Activated CD8-positive, alpha-beta memory T cell treated with anti-CD3 and anti-CD28 coated beads, Interleukin-2, amount 50 U/mL, for 24 hours (primary cell): ENCODE measurements around the gene SMC1B.
"Not testable (repeated sequence)": the region's sequence is repeated elsewhere in the genome, so short reads cannot be mapped to it uniquely, and the experiment has no call there.

ENCODE experiments used
- DNase-seq: peaks from one replicate; pipeline ENCODE4 v3.0.0-alpha.2; 2020; ENCODE audit errors: extremely low read depth

Gene SMC1B

GRCh38 chr22:45349916-45350315 is 63.5 kb downstream of the SMC1B start:
- no peak for DNase-seq

GRCh38 chr22:45344334-45344733 is 69.1 kb downstream of the SMC1B start:
- DNase-seq: no peak

GRCh38 chr22:45343143-45343542 is 70.3 kb downstream of the SMC1B start:
- no peak for DNase-seq

- DNase-seq: peak; percentile 13
Observed at GRCh38 chr22:45341498-45341897, 71.9 kb downstream of the SMC1B start.

- no peak for DNase-seq
Observed at GRCh38 chr22:45340323-45340722, 73.1 kb downstream of the SMC1B start.

- no peak for DNase-seq
Observed at GRCh38 chr22:45338795-45339194, 74.6 kb downstream of the SMC1B start.

- DNase-seq: no peak
Observed at GRCh38 chr22:45337536-45337935, 75.9 kb downstream of the SMC1B start.

GRCh38 chr22:45336971-45337431 is 76.4 kb downstream of the SMC1B start:
- DNase-seq: no peak

GRCh38 chr22:45335854-45336522 is 77.4 kb downstream of the SMC1B start:
- no peak for DNase-seq

- no peak for DNase-seq
Observed at GRCh38 chr22:45335021-45335818, 78.2 kb downstream of the SMC1B start.

- no peak for DNase-seq
Observed at GRCh38 chr22:45334528-45334927, 78.9 kb downstream of the SMC1B start.

- DNase-seq: no peak
Observed at GRCh38 chr22:45334068-45334467, 79.3 kb downstream of the SMC1B start.

GRCh38 chr22:45332001-45332400 is 81.4 kb downstream of the SMC1B start:
- DNase-seq: no peak

- DNase-seq: no peak
Observed at GRCh38 chr22:45331486-45331885, 81.9 kb downstream of the SMC1B start.

GRCh38 chr22:45330548-45330947 is 82.9 kb downstream of the SMC1B start:
- DNase-seq: no peak

GRCh38 chr22:45329530-45329936 is 83.9 kb downstream of the SMC1B start:
- DNase-seq: no peak

GRCh38 chr22:45328822-45329529 is 84.4 kb downstream of the SMC1B start:
- no peak for DNase-seq

- not testable (repeated sequence) for DNase-seq
Observed at GRCh38 chr22:45328261-45328660, 85.1 kb downstream of the SMC1B start.

- no peak for DNase-seq
Observed at GRCh38 chr22:45324311-45324711, 89.1 kb downstream of the SMC1B start.

- DNase-seq: no peak
Observed at GRCh38 chr22:45323695-45324094, 89.7 kb downstream of the SMC1B start.

- DNase-seq: no peak
Observed at GRCh38 chr22:45322873-45323525, 90.4 kb downstream of the SMC1B start.

GRCh38 chr22:45321827-45322226 is 91.6 kb downstream of the SMC1B start:
- DNase-seq: no peak
